Metanephros (tissue), 2 donors: ENCODE measurements around the gene RPTOR. TPM values are rescaled to one million over a fixed set of nuclear protein-coding genes. Genes with fewer than 3 reads are reported as not detected.

Experiments
- small RNA-seq: library from RNA; depleted of rRNA; stranded (forward); fragments of <200 nt; gene quantifications from one replicate; pipeline ENCODE3, GENCODE V24; 2014; ENCODE audit warnings: low replicate concordance
- total RNA-seq: library from RNA; depleted of rRNA; stranded (reverse); fragments of >200 nt; gene quantifications from one replicate; pipeline ENCODE4 v1.2.3, GENCODE V29; 2014

Gene RPTOR, protein sequence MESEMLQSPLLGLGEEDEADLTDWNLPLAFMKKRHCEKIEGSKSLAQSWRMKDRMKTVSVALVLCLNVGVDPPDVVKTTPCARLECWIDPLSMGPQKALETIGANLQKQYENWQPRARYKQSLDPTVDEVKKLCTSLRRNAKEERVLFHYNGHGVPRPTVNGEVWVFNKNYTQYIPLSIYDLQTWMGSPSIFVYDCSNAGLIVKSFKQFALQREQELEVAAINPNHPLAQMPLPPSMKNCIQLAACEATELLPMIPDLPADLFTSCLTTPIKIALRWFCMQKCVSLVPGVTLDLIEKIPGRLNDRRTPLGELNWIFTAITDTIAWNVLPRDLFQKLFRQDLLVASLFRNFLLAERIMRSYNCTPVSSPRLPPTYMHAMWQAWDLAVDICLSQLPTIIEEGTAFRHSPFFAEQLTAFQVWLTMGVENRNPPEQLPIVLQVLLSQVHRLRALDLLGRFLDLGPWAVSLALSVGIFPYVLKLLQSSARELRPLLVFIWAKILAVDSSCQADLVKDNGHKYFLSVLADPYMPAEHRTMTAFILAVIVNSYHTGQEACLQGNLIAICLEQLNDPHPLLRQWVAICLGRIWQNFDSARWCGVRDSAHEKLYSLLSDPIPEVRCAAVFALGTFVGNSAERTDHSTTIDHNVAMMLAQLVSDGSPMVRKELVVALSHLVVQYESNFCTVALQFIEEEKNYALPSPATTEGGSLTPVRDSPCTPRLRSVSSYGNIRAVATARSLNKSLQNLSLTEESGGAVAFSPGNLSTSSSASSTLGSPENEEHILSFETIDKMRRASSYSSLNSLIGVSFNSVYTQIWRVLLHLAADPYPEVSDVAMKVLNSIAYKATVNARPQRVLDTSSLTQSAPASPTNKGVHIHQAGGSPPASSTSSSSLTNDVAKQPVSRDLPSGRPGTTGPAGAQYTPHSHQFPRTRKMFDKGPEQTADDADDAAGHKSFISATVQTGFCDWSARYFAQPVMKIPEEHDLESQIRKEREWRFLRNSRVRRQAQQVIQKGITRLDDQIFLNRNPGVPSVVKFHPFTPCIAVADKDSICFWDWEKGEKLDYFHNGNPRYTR (N-terminal part only)
- total RNA-seq = 45.5 TPM

DNA sequence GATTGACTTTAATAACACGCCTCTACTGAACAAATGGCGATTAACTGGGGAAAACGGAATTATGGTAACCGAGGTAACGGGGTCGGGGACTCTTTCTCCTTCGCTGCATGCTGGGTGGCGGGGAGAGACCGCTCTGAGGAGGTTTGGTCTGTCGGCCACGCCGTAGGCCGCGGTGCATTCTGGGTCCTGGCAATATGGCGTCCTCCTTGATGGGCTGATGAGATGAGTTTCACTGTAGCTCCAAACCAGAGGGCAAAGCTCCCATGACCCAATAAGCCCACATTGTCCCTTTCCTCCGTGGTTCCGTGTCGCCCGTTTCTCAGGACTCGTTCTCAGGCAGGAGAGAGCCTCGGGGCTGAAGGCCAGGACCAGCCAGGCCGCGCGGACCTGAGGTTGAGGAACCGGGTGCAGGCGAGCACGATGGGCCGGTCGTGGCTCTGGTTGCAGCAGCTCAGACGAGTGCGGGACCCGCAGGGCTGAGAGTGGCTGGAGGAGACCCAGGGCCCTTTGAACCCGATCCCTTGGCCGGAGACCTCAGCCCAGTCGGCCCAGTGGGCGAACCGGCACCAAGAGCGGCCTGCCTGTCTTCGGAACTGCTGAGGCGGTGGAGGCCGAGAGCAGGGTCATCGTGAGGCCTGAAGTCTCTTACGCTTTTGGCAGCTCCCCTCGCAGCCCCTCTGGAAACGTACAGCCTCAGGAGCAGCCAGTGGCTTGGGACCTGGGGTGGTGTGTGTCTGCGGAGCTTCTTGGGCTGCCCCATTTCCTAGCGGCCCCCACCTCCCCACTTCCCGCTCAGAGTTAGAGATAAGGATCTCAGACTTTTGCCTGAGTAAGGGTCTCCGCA, at the start of gene RPTOR:
RPTOR (plus strand) TSS at position 184 of the 844 bp plus-strand sequence. CDS start 792 bp downstream, outside the sequence.

DNA sequence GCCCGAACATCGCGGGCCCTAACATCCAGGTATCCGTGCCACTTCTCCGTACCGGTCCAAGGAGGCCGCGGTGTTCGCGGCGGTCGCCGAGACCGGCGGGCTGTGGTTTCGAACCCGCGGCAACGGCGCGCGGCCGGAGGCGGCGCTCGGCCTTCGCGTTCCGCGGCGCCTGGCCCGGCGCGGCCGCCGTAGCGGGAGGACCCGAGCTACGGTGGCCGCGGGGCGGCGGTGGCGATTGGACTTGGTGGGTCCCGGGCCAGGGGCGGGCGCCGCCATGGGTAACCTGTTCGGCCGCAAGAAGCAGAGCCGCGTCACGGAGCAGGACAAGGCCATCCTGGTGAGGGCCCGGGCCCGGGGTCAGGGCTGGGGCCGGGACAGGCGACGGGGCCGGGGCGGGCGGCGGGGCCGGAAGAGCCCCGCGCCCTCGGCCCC, 447.0 kb downstream of the RPTOR start, which contains the start of gene CHMP6:
CHMP6 (plus strand) TSS at position 197 of the 432 bp plus-strand sequence; CDS start at position 275, 78 bp downstream.

Small RNA genes lying within 50 kb of the gene (small RNA-seq; reads per million reads assigned to genes)
- gene AC120024.2 (not detected), gene AC120024.3 (not detected)

Other genes starting within 250 kb of the RPTOR start
- gene ENDOV, start 129.7 kb upstream of the RPTOR start, total RNA-seq = 22.4 TPM
- gene NPTX1, start 68.2 kb upstream of the RPTOR start, total RNA-seq = 0.99 TPM